ENCODE data around the gene PDZK1IP1.
"Not testable (repeated sequence)": the region's sequence is repeated elsewhere in the genome, so short reads cannot be mapped to it uniquely, and the experiment has no call there.

The PDZK1IP1 gene

GRCh38 chr1:47223921-47224675 lies 34.3 kb upstream of the PDZK1IP1 start:
- no peak for DNase-seq (ENCODE audit: low read depth in 3 of 3)

GRCh38 chr1:47223174-47223920 lies 33.5 kb upstream of the PDZK1IP1 start:
- no peak for DNase-seq (ENCODE audit: low read depth in 3 of 3)

- no peak for DNase-seq (ENCODE audit: low read depth in 3 of 3)
These were observed 32.6 kb upstream of the PDZK1IP1 start for GRCh38 chr1:47222476-47222875.

- DNase-seq (ENCODE audit: low read depth in 3 of 3): no peak
These were observed 29.9 kb upstream of the PDZK1IP1 start for GRCh38 chr1:47219590-47220220.

DNA sequence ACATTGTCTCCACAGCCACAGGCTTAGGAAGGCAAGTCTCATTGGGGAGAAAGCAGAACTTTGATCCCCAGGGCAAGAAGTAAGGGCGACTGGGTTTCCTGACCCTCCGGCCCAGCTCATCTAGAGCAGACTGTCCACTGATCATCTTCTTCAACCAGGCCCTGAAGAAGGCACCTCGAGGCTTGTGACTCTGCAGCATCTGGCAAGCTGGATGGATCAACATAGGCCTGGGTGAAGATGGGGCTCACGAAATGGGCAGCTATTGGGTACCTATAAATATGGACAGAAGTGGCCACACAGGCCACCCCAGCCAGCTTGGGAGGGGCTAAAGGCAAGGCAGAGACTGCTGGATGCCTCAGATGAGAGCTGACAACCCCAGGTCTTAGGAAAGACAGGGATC lies 29.2 kb upstream of the PDZK1IP1 start:
- no peak for DNase-seq (ENCODE audit: low read depth in 3 of 3)

GRCh38 chr1:47216278-47217059 lies 26.6 kb upstream of the PDZK1IP1 start:
- no peak for DNase-seq (ENCODE audit: low read depth in 3 of 3)

- DNase-seq (ENCODE audit: low read depth in 3 of 3): no peak
These were observed 25.9 kb upstream of the PDZK1IP1 start for GRCh38 chr1:47215713-47216112.

GRCh38 chr1:47214549-47214948 lies 24.7 kb upstream of the PDZK1IP1 start:
- DNase-seq (ENCODE audit: low read depth in 3 of 3): no peak

DNA sequence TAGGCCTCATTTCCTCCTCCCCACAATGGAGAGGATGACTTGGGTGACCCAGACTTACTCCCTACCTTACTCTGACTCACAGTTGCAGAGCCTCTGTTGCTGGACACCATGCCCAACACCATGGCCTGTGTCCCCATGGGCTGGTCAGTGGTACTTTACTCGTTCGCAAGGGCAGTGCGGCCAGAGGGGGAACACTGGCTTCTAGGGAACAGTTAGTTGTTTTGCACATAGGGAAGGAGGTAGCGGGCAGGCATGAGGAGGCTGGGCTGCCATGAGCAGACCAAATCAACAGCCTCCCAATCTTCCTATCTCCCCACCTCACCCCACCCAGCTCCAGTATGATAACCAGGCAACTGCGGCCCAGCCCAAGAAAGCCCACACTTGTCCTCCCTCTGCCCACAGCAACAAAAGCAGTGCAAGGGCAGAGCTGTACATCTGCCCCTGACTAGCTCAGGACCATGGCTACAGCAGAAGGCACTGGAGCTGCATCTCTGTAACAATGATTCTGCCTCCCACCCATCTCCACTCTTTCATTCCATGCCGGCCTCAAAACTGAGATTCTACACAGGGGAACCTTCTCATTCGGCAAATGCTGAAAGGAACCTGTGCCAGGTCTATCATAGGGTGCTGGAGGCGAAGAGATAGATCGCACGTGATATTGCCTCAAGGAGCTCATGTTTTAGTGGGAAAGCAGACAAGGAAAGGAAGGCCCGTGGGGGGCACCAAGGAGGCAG lies 23.6 kb upstream of the PDZK1IP1 start:
- no peak for DNase-seq (ENCODE audit: low read depth in 3 of 3)

DNA sequence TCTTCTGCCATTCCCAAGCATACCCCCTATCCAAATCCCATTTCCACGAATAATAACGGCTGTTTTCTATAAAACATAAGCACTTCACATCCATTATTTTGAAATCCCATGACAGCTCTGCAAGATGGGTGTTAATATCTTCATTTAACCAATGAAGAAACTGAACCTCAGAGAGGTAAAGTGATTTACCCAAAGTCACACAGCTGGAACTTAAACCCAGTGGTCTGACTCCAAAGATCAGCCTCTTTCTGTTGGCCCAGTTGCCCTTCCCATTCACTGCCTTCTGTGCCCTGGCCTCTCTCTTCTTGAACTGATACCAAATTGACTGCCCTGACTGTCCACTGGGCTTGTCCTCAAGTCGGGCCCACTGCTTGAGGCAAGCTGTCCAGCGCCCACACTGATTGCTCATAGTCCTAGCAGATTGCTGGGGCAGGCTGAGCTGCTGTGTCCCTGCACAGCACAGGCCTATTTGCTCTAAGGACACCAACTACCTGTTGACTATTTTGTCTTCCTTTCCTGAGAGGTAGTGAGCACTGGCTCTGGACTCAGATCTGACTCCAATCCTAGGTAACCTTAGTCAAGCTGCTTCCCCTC lies 22.9 kb upstream of the PDZK1IP1 start:
- DNase-seq (ENCODE audit: low read depth in 3 of 3): no peak

GRCh38 chr1:47211796-47212269 lies 22.0 kb upstream of the PDZK1IP1 start:
- no peak for DNase-seq (ENCODE audit: low read depth in 3 of 3)

DNA sequence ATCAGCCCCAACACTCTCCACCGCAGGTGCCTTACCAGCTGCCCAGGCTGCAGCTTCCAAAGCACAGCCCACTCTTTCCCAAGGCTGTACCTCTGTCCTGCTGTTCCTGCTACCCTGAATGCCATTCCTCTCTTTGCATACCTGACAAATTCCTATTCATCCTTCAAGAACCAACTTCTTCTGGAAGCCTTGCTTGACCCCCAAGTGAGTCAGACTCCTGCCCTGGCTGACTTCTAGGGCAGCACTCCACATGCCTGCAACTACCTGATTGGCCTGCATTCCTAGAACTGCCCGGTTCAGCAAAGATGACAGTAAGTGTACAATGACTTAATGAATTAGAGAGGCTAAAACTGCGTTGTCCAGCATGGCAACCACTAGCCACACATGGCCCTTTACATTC lies 20.8 kb upstream of the PDZK1IP1 start:
- DNase-seq (ENCODE audit: low read depth in 3 of 3): no peak

- DNase-seq (ENCODE audit: low read depth in 3 of 3): no peak
These were observed 20.0 kb upstream of the PDZK1IP1 start for GRCh38 chr1:47209725-47210325.

DNA sequence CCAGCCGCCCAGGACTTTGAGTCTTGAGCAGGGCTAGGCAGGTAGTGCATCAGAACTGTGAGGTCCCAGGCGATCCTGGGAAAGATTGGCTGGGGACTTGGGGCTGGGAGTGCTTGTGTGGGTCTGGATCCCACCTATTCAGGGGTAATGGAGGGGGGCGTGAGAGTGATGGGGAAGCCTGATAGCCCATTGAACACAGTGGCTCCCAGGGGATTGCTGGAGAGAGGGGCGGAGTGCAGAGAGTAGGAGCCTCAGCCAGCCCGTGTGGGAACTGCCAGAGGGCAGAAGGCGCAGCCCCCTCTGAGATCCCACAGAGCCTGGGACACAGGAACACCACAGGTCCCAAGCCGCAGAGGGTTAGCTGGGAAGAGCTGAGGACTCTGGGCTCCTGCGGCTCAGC lies 19.3 kb upstream of the PDZK1IP1 start:
- no peak for DNase-seq (ENCODE audit: low read depth in 3 of 3)

GRCh38 chr1:47208374-47208850 lies 18.6 kb upstream of the PDZK1IP1 start:
- DNase-seq (ENCODE audit: low read depth in 3 of 3): no peak

- DNase-seq (ENCODE audit: low read depth in 3 of 3): no peak
These were observed 18.1 kb upstream of the PDZK1IP1 start for GRCh38 chr1:47207803-47208373.

- DNase-seq (ENCODE audit: low read depth in 3 of 3): no peak
These were observed 16.1 kb upstream of the PDZK1IP1 start for GRCh38 chr1:47205918-47206317.

GRCh38 chr1:47203504-47203903 lies 13.7 kb upstream of the PDZK1IP1 start:
- not testable (repeated sequence) for DNase-seq (ENCODE audit: low read depth in 3 of 3)

DNA sequence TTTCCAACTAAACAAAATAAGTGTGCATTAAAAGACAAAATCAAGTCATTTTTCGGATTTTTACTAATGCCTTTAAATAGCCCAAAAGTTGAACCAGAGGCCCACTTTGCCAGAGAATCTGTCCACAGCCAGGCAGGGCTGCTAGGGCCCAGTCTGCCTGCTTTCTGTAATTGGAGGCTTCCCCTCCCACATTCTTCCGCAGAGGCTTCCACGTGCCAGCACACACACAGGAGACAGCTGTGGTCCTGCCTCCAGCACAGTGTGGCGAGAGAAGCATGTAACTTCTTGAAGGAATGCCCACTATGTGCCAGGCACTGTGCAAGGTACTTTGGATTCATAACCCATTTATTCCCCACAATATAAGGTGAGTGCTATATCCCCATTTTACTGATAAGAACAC lies 11.3 kb upstream of the PDZK1IP1 start:
- DNase-seq (ENCODE audit: low read depth in 3 of 3): no peak

DNA sequence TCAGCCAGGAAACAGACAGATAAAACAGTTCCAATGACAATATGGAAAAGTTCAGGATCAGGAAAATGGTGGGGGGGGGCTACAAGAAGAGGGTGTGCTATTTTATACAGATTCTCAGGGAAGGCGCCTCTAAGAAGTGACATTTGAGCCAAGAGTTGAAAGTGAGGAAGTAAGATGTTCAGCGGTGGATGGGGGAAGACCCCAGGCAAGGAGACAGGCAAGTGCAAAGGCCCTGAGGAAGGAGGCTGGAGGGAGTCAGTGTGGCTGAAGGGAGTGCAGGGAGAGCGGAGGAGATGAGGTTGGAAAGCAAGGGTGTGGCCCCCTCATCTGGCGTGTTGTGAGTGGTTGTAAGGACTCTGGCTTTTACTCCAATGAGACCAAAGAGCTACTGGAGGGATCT lies 8.4 kb upstream of the PDZK1IP1 start:
- DNase-seq (ENCODE audit: low read depth in 3 of 3): no peak

Data from stimulated activated CD4-positive, alpha-beta T cell treated with anti-CD3 and anti-CD28 coated beads, TNF-alpha, amount 100 ng/mL, for 24 hours (primary cell).